GM18909 (cell line): ENCODE measurements around the gene CDH4.

Source experiments
- ATAC-seq: cut with Tn5 transposase; IDR thresholded peaks from one replicate; pipeline ENCODE4 v1.9.1; 2021; ENCODE audit warnings: mild to moderate bottlenecking; ENCODE audit not compliant: unreplicated experiment, poor library complexity

CDH4 gene

DNA sequence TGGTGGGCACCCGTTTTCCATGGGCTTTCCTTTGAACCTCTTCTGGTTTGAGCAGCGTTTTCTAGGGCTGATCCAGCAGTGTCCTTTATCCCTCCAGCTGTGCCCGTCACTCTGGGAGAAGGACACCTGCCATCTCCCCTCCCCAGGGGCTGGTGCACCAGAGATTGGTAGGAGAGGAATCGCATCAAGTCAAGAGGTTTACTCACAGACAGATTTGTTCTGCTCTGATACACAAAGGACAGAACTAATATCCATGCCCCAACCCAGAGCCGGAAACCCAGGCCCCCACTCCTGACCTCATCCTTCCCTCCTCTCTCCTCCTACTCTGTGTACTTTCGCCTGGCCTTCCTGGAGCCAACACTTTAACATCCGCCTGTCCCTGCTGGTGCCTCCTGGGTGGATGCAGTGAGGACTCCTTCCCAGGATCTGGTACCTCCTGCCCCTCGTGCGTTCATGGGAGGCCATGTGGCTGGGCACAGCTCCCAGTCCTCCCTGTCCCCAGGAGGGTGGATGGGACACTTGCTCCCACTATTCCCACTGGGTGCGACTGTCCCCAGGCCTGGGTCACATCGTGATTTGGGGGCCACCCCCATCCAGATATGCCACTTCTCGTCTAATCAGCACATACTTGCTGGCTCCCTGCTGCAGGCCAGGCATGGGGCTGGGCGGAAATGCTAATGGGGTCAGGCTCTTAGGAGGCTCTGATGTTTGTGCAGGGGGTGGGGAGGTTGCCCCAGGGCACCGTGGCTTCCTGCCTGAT lies 286.3 kb downstream of the CDH4 start:
- ATAC-seq, result no peak

DNA sequence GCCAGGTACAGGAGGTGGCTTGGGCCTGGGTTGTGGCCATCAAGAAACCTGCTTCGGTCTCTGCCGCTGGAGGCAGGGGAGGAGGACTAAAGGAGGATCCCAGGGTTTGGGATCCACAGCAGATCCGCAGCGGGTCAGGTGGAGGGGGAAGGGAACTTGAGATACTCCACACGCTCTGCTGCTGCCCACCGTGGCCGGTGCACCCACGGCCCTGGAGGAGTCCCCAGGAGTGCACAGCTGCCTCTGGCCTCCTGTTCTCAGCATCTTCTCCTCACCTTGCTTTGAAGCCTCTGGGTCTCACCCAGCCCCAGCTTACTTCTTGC lies 286.8 kb downstream of the CDH4 start:
- ATAC-seq, result no peak

GRCh38 chr20:61539706-61540360 lies 287.8 kb downstream of the CDH4 start:
- no peak for ATAC-seq

GRCh38 chr20:61541537-61541936 lies 289.5 kb downstream of the CDH4 start:
- ATAC-seq, result no peak

DNA sequence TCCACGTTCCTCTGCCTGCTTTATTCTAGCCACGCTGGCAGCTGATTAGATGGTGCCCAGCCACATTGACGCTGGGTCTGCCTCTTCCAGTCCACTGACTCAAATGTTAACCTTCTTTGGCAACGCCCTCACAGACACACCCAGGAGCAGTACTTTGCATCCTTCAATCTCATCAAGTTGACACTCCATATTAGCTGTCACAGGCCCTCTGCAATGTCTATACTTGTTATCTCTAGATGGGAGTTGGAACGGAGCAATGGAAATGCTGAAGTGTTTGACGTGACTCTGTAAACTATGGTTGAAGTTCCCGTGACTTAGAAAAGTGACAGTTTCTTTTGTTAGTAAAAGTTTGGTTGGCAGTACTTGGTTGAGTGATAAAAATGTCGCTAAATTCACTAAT lies 291.0 kb downstream of the CDH4 start:
- no peak for ATAC-seq

GRCh38 chr20:61543931-61544745 lies 292.1 kb downstream of the CDH4 start:
- no peak for ATAC-seq

DNA sequence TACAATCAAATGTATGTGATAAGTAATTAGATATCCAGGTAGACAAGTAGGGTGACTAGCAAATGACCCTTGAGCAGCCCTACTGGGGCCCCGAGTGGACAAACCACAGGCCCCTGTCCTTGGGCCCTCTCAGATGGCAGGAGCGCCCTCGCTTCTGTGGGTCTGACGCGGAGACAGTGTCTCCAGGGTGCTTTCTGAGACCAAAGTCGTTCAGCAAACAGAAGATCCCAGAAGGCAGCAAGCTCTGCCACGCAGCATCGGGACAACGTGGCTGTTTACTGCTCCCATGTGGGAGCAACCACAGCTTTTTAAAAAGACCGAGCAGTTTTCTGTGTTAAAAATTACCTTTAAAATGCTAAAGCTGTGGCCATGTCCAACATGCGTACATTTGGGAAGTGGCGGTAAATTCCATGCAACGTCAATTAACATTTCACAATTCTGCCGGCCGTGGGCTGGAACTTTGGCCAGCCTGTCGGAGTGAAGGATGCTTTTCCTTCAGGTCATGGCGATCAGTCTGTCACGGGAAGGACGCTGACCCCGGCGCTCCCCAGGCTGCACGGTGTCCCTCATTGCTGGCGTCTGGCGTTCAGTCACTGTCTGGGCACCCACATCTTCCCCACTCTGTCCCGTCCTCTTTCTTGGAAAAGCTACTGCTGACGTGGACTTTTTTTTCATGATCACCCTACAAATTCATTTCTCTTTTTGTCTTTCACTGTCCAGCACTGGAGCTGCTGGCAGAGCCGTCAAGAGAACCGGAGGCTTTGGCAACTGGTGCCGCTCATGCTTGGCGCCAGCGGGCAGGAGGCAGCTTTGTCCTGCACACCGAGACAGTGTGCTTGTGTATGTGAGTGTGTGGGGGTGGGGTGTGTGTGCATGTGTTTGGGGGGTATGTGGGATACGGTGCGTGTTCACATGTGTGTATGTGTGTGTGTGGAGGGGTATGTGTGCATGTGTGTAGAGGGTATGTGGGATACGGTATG lies 293.1 kb downstream of the CDH4 start:
- no peak for ATAC-seq

GRCh38 chr20:61546641-61547040 lies 294.6 kb downstream of the CDH4 start:
- no peak for ATAC-seq

- ATAC-seq, result no peak
These were observed 296.0 kb downstream of the CDH4 start for GRCh38 chr20:61548069-61548468.

DNA sequence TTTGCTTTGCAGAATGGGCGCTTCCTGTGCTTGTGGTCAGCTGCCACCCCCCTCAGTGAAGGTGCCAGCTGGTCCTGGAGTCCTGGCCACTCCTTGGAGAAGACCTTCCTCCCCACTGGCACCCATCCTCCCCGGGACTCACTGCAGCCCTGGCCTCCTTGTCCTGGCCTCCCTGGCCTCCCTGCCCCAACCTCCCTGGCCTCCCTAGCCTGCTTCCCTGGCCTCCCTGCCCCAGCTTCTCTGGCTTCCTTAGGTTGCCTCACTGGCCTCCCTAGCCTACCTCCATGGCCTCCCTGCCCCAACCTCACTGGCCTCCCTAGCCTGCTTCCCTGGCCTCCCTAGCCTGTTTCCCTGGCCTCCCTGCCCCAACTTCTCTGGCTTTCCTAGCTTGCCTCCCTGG lies 297.8 kb downstream of the CDH4 start:
- ATAC-seq, result no peak

DNA sequence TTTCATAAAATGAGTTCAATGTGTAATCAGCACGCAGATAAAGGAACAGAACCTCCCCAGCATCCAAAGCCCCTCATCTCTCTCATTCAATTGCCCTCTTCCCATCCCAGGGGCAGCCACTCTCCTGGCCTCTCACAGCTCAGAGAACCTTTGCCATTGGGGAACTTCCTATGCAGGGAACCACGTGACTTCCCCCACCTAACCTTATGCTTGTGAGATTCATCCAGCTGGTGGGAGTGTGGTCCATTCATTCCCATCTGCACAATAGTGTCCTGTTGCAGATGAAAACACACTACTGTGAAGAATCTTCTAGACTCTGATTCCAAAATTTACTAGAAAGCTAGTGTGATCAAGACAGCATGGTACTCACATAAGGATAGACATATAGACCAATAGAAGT lies 299.3 kb downstream of the CDH4 start:
- ATAC-seq, result no peak

GRCh38 chr20:61554617-61555016 lies 302.6 kb downstream of the CDH4 start:
- no peak for ATAC-seq

- ATAC-seq, result no peak
These were observed 303.5 kb downstream of the CDH4 start for GRCh38 chr20:61555566-61555965.

DNA sequence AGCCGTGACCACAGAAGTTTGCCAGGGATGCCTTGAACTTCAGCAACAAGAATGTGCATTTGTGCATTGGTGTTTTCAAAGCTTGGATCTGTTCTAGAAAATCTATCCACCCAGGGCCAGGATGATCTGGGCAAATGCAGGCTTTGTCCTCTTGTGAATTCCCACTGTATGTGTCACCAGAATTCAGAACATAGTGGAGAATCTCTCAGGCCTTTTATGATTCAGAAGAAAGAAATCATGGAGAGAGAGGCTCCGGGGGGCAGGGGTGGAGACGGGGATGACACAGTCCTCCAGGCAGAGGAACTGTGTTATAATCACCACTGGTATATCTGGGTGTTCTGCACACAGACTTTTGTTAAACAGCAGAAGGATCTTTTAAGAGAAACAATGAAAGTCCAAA lies 304.1 kb downstream of the CDH4 start:
- no peak for ATAC-seq

DNA sequence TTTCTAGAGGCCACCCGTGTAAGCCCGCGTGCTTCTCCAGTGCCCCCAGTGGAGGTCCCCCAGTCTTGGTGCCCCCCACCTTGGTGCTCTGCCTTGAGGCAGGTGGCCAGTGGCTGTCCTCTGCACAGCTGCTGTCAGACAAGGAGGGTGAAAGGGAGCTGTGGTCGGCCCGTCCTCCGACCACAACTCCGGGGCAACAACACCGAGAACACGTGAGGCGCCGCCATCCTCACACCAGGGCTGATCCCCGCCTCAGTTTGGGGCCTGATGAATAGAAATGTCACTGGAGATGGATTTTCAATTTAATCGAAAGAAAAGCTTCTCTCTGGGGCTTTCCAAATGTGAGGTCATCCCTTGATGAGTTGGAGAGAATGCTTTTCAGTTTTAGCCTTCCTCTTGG lies 304.6 kb downstream of the CDH4 start:
- ATAC-seq, result no peak

GRCh38 chr20:61557621-61558020 lies 305.6 kb downstream of the CDH4 start:
- ATAC-seq, result no peak

GRCh38 chr20:61558726-61559125 lies 306.7 kb downstream of the CDH4 start:
- ATAC-seq, result no peak

GRCh38 chr20:61559706-61560315 lies 307.8 kb downstream of the CDH4 start:
- no peak for ATAC-seq

GRCh38 chr20:61560361-61560853 lies 308.3 kb downstream of the CDH4 start:
- ATAC-seq, result no peak
